ENCODE results near the gene FHOD3.

FHOD3 gene

DNA sequence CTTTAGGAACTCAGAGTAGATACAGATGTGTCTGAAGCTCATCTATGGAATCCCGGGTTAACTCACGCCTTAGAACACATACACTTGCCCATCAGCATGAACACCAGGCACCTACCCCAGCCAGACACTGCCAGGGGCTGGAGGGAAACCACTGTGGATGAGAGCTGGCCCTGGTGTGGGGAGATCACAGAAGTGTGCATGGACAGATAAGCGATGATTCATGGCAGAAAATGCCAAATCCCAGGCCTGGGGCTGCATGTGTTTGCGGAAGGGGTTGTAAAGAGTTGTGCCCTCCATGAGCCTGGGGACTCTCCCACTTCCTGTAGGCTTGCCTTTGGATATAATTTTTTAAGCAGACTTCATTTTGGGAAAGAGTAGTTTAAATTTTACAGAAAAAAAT is 193.4 kb downstream of the FHOD3 start:
- no peak overlapping the region for H3K4me3 ChIP-seq (ENCODE audit: low read depth, low read length)

DNA sequence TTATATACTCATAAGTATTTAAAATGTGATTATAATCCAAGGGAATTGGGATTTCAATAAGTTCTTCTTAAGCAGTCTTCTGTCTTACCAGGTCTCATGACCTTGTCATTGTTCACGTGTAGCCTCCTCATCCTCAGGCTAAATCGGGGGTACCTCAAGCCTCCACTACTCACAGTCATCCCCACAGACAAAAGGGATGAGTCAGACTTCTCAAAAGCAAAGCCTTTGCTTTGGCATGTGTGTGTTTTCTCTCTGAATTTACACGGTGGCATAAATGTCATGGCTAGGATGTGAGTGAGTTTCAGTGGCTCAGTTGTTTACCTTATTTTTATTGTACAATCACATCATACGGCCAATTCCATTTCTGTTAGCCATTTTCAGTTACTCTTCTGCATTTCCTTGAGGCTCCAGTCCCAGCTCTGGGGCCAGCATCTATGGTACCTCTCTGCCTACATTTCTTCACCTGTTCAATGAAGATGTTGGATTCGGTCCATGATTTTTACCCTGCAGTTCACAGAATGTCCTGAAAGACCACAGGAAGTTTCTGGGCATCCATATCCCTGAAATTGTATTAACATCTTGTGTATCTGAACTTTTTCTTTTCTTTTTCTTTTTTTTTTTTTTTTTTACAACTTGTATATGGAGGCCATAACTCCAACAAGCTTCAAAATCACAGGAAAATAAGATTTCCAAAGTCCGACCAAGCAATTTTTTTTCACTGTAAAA is 195.3 kb downstream of the FHOD3 start:
- no peaks in the 10 kb centered on the region for H3K4me1 ChIP-seq (ENCODE audit: control insufficient read depth, insufficient read depth, low read length, unreplicated experiment)
- H3K27ac ChIP-seq (ENCODE audit: low read depth, low read length): no peak overlapping the region
- H3K36me3 ChIP-seq (ENCODE audit: insufficient read depth, low read length): no peaks in the 10 kb centered on the region
- H3K27me3 ChIP-seq (ENCODE audit: insufficient read depth, low read length): no peaks in the 10 kb centered on the region; the same call in 1 of the 2 replicates
- H2AFZ ChIP-seq (ENCODE audit: low read length, unreplicated experiment): no peak overlapping the region
- H3K79me2 ChIP-seq (ENCODE audit: control insufficient read depth, insufficient read depth, low read length, unreplicated experiment): no peaks in the 10 kb centered on the region
- no peak overlapping the region for H3K4me3 ChIP-seq (ENCODE audit: low read depth, low read length)

More for the DNA sequence above, 193.4 kb downstream of the FHOD3 start:
- Histone ChIP-seq H2AFZ (ENCODE audit: low read length, unreplicated experiment) (no peak overlapping the region), H3K79me2 (ENCODE audit: control insufficient read depth, insufficient read depth, low read length, unreplicated experiment) (no peaks in the 10 kb centered on the region), H3K27ac (ENCODE audit: low read depth, low read length) (no peak overlapping the region), H3K4me1 (ENCODE audit: control insufficient read depth, insufficient read depth, low read length, unreplicated experiment) (no peaks in the 10 kb centered on the region), H3K27me3 (ENCODE audit: insufficient read depth, low read length) (no peaks in the 10 kb centered on the region; the same call in 1 of the 2 replicates), H3K36me3 (ENCODE audit: insufficient read depth, low read length) (no peaks in the 10 kb centered on the region)

DNA sequence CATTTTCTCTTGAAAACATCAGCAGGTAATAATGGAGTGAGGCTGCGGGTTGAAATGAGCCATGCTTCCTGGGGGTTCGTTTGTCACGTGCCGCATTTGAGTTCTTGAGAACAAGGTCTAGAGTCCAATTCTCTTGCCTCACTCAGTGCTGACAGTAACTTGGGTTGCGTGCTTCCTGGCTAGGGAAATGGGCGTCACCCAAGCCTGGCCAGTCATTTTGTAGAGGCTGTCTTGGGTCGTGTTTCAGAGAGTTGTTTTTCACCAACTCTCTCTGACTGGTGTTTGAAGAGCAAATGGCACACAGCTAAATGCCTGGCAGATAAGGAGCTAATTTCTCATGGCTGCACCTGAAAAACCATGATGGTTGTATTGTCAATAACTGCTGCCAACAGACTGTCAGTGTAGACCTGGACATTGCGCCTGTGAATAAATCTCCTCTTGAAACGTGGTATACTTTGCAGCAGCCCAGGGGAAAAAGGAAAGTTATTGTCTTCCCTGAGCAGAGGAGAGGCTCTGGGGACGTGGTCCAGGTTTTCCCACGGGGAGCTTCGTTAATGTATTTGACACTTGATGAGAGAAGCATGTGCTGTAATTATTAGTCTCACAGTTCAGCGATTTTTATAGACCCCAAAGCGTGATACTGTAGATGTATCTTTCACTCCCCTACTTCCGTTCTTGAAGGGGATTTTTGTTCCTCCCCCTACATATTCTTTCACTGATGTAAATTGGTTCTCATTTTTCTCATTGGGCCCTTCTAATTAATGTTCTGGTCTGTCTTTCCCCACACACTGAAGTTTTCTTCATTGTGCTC is 196.0 kb downstream of the FHOD3 start:
- Histone ChIP-seq H3K79me2 (ENCODE audit: control insufficient read depth, insufficient read depth, low read length, unreplicated experiment) (no peaks in the 10 kb centered on the region), H3K27me3 (ENCODE audit: insufficient read depth, low read length) (no peaks in the 10 kb centered on the region; the same call in 1 of the 2 replicates), H3K4me1 (ENCODE audit: control insufficient read depth, insufficient read depth, low read length, unreplicated experiment) (no peaks in the 10 kb centered on the region), H3K36me3 (ENCODE audit: insufficient read depth, low read length) (no peaks in the 10 kb centered on the region), H3K27ac (ENCODE audit: low read depth, low read length) (no peak overlapping the region), H3K4me3 (ENCODE audit: low read depth, low read length) (no peak overlapping the region), H2AFZ (ENCODE audit: low read length, unreplicated experiment) (no peak overlapping the region)

DNA sequence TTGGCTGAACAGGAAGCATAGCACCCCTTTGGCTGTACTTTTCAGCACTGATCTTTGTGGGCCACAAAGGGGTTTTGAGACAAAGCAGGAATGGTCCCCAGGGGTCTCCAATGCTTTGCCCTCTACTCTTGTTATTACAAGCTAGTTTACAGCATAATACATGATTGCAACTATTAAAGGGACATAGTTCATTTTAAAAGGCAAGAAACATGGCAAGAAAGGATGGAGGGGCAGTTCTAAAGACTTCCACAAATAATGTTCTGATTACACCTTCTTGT is 196.6 kb downstream of the FHOD3 start:
- no peak overlapping the region for H3K4me3 ChIP-seq (ENCODE audit: low read depth, low read length)
- H3K27me3 ChIP-seq (ENCODE audit: insufficient read depth, low read length): no peaks in the 10 kb centered on the region; the same call in 1 of the 2 replicates
- H3K4me1 ChIP-seq (ENCODE audit: control insufficient read depth, insufficient read depth, low read length, unreplicated experiment): no peaks in the 10 kb centered on the region
- H2AFZ ChIP-seq (ENCODE audit: low read length, unreplicated experiment): no peak overlapping the region
- H3K79me2 ChIP-seq (ENCODE audit: control insufficient read depth, insufficient read depth, low read length, unreplicated experiment): no peaks in the 10 kb centered on the region
- H3K27ac ChIP-seq (ENCODE audit: low read depth, low read length): no peak overlapping the region
- H3K36me3 ChIP-seq (ENCODE audit: insufficient read depth, low read length): no peaks in the 10 kb centered on the region

DNA sequence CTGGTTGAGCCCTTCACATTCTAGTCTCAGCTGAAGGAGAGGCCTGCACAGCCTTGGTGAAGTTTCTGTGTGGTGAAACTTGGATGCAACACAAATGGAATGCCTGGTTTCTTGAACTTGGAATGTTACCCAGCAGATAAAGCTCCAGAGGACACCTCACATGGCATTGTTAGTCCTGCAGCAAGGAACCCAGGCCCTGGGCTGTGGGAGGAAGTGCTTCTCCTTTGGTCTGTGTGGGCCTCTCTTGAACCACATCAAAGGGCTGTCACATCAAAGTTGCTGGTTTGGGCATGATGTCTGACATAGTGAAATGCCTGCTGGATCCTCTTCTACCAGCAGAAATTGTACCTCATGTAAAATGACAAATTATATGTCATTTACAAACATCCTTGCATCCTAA is 198.5 kb downstream of the FHOD3 start:
- no peaks in the 10 kb centered on the region for H3K27me3 ChIP-seq (ENCODE audit: insufficient read depth, low read length)
- no peaks in the 10 kb centered on the region for H3K36me3 ChIP-seq (ENCODE audit: insufficient read depth, low read length)
- no peaks in the 10 kb centered on the region for H3K4me1 ChIP-seq (ENCODE audit: control insufficient read depth, insufficient read depth, low read length, unreplicated experiment)
- no peak overlapping the region for H3K27ac ChIP-seq (ENCODE audit: low read depth, low read length)
- no peak overlapping the region for H2AFZ ChIP-seq (ENCODE audit: low read length, unreplicated experiment)
- H3K4me3 ChIP-seq (ENCODE audit: low read depth, low read length): no peak overlapping the region
- no peaks in the 10 kb centered on the region for H3K79me2 ChIP-seq (ENCODE audit: control insufficient read depth, insufficient read depth, low read length, unreplicated experiment)

DNA sequence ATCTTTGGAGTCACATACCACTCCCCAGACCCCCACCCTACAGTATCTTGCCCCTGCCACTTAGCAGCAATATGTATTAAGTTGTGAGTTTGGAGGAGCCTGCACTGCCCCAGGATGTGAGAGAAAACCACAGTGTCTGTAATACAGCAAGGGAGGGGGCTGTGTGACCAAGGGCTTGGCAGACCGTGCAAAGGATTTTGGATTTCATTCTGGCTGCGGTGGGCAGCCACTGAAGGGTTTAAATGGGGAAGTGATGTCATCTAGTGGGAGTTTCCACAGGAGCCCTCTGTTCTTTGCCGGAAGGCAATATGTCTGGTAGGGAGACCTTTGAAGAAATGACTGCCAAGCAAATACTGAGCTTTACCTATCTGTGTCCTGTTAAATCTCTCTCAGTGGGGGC is 202.4 kb downstream of the FHOD3 start:
- H3K4me3 ChIP-seq (ENCODE audit: low read depth, low read length): no peak overlapping the region
- no peaks in the 10 kb centered on the region for H3K4me1 ChIP-seq (ENCODE audit: control insufficient read depth, insufficient read depth, low read length, unreplicated experiment)
- no peaks in the 10 kb centered on the region for H3K79me2 ChIP-seq (ENCODE audit: control insufficient read depth, insufficient read depth, low read length, unreplicated experiment)
- H3K27me3 ChIP-seq (ENCODE audit: insufficient read depth, low read length): no peaks in the 10 kb centered on the region
- no peaks in the 10 kb centered on the region for H3K36me3 ChIP-seq (ENCODE audit: insufficient read depth, low read length)
- H3K27ac ChIP-seq (ENCODE audit: low read depth, low read length): no peak overlapping the region
- no peak overlapping the region for H2AFZ ChIP-seq (ENCODE audit: low read length, unreplicated experiment)

DNA sequence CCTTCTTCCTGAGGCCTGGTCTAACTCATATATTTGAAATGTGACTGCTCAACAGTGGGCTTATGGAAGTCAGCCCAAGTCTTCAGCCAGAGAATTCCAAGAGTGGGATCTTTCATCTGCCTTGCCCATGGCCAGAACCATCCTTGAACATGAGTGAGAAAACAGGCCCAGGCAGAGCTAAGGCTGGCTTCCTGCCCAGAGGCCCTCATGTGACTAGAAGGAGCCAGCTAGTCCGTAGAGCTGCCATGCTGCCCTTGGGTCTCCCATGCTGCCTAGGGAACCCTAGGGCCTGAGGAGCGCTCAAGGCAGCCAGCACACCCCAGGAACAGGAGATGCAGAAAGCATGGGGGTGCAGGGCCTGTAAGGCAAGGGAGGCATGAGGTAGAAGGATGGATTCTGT is 203.6 kb downstream of the FHOD3 start:
- Histone ChIP-seq H2AFZ (ENCODE audit: low read length, unreplicated experiment) (no peak overlapping the region), H3K27ac (ENCODE audit: low read depth, low read length) (no peak overlapping the region), H3K79me2 (ENCODE audit: control insufficient read depth, insufficient read depth, low read length, unreplicated experiment) (no peaks in the 10 kb centered on the region), H3K36me3 (ENCODE audit: insufficient read depth, low read length) (no peaks in the 10 kb centered on the region), H3K4me1 (ENCODE audit: control insufficient read depth, insufficient read depth, low read length, unreplicated experiment) (no peaks in the 10 kb centered on the region), H3K27me3 (ENCODE audit: insufficient read depth, low read length) (no peaks in the 10 kb centered on the region; the same call in 1 of the 2 replicates), H3K4me3 (ENCODE audit: low read depth, low read length) (no peak overlapping the region)

DNA sequence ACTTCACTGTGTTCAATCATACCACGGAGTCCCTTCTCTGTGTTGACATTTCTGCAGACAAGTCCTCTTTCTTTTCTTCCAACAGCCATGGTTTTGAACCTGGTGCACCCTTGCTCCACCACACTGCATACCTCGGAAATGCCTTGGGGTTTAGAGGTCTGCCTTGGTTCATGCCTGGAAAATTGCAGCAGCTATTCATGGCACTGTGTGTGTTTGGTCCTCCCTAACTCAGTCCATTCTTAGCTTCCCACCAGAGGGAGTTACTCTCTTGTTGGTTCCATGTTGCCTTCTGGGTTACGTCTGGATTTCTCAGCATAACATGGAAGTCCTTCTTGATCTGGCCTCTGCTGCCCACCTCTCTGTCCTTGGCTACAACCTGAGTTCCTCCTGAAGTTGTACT is 206.0 kb downstream of the FHOD3 start:
- Histone ChIP-seq H3K4me1 (ENCODE audit: control insufficient read depth, insufficient read depth, low read length, unreplicated experiment) (no peaks in the 10 kb centered on the region), H3K27me3 (ENCODE audit: insufficient read depth, low read length) (no peaks in the 10 kb centered on the region; the same call in 1 of the 2 replicates), H3K79me2 (ENCODE audit: control insufficient read depth, insufficient read depth, low read length, unreplicated experiment) (no peaks in the 10 kb centered on the region)

DNA sequence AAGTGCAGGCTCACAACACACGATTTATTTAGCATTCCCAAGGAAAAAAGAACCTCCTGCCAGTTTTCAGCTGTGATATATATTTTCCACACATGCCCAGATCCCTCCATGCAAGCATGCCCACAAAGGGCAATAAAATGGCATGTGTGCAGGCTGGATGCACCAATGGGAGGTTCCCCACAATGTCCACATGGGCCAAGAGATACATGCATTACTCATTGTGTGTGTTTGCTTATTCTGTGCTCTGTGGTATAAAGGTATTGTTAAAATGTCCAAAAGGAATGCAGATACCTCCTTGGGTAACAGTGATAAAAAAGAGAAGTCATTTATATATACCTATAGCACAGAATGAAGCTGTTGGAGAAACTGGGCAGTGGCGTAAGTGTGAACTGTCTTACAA is 207.4 kb downstream of the FHOD3 start:
- Histone ChIP-seq H3K79me2 (ENCODE audit: control insufficient read depth, insufficient read depth, low read length, unreplicated experiment) (no peaks in the 10 kb centered on the region), H2AFZ (ENCODE audit: low read length, unreplicated experiment) (no peak overlapping the region), H3K27ac (ENCODE audit: low read depth, low read length) (no peak overlapping the region), H3K4me1 (ENCODE audit: control insufficient read depth, insufficient read depth, low read length, unreplicated experiment) (no peaks in the 10 kb centered on the region), H3K36me3 (ENCODE audit: insufficient read depth, low read length) (no peaks in the 10 kb centered on the region), H3K27me3 (ENCODE audit: insufficient read depth, low read length) (no peaks in the 10 kb centered on the region; the same call in 1 of the 2 replicates), H3K4me3 (ENCODE audit: low read depth, low read length) (no peak overlapping the region)

More for the DNA sequence above, 206.0 kb downstream of the FHOD3 start:
- Histone ChIP-seq H3K27ac (ENCODE audit: low read depth, low read length) (no peak overlapping the region), H2AFZ (ENCODE audit: low read length, unreplicated experiment) (no peak overlapping the region), H3K4me3 (ENCODE audit: low read depth, low read length) (no peak overlapping the region), H3K36me3 (ENCODE audit: insufficient read depth, low read length) (no peaks in the 10 kb centered on the region)

DNA sequence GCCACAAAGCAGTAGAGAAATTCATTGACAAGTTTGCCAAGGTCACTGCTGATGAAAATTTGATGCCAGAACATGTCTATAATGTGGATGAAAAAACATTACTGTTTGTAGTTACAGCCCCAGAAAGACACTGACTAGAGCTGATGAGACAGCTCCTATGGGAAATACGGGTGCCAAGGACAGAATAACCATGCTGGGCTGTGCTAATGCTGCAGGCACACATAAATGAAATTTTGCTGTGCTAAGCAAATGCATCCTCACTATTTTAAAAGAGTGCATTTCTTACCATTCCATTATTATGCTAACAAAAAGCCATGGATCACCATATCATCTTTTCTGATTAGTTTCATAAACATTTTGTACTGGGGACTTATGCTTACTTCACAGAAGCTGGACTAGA is 208.2 kb downstream of the FHOD3 start:
- Histone ChIP-seq H3K79me2 (ENCODE audit: control insufficient read depth, insufficient read depth, low read length, unreplicated experiment) (no peaks in the 10 kb centered on the region), H3K4me3 (ENCODE audit: low read depth, low read length) (no peak overlapping the region), H3K36me3 (ENCODE audit: insufficient read depth, low read length) (no peaks in the 10 kb centered on the region), H3K27me3 (ENCODE audit: insufficient read depth, low read length) (no peaks in the 10 kb centered on the region; the same call in 1 of the 2 replicates), H2AFZ (ENCODE audit: low read length, unreplicated experiment) (no peak overlapping the region), H3K27ac (ENCODE audit: low read depth, low read length) (no peak overlapping the region), H3K4me1 (ENCODE audit: control insufficient read depth, insufficient read depth, low read length, unreplicated experiment) (no peaks in the 10 kb centered on the region)

Measured in ACC112 (cell line).